Suprapubic skin (tissue), 4 donors: Measurements from ENCODE around the gene POLR1C. TPM values are rescaled to one million over a fixed set of nuclear protein-coding genes. Genes with fewer than 3 reads are reported as not detected.

ENCODE experiments used
- DNase-seq, 2 donors: peaks; one replicate each; pipeline ENCODE4 v3.0.0-alpha.2; 2019; ENCODE audit warnings: low spot score in 2 of 2
- H3K27ac ChIP-seq: fragments of 200-600 bp; sonication (generic); one replicate; pipeline ENCODE4 v1.5.1; 2019
- H3K27me3 ChIP-seq: fragments of 200-600 bp; sonication (generic); one replicate; pipeline ENCODE4 v1.5.1; 2019
- H3K36me3 ChIP-seq: fragments of 200-600 bp; sonication (generic); one replicate; pipeline ENCODE4 v1.5.1; 2019
- H3K4me1 ChIP-seq: fragments of 200-600 bp; sonication (generic); one replicate; pipeline ENCODE4 v1.5.1; 2019
- H3K4me3 ChIP-seq: fragments of 200-600 bp; sonication (generic); one replicate; pipeline ENCODE4 v1.5.1; 2019; ENCODE audit warnings: mild to moderate bottlenecking
- H3K9me3 ChIP-seq: fragments of 200-600 bp; sonication (generic); one replicate; pipeline ENCODE4 v1.5.1; 2019
- EP300 ChIP-seq: sonication (generic); formaldehyde crosslinking; IDR thresholded peaks from one replicate; pipeline ENCODE4 v1.6.1; 2017; ENCODE audit warnings: antibody characterized with exemption
- POLR2A ChIP-seq, 2 donors: fragments of 450-650 bp; IDR thresholded peaks; one replicate each; pipeline ENCODE4 v1.6.1; 2017; ENCODE audit warnings: antibody characterized with exemption in 2 of 2, mild to moderate bottlenecking in 2 of 2, moderate library complexity in 2 of 2
- POLR2AphosphoS5 ChIP-seq, 3 donors: sonication (generic); formaldehyde crosslinking; IDR thresholded peaks; one replicate each; pipeline ENCODE4 v1.6.1; 2017; ENCODE audit warnings: antibody characterized with exemption in 3 of 3
- whole genome bisulfite sequencing: methylation state at CpG from one replicate; pipeline ENCODE4 v1.1.5; 2018; 5-methylcytosine and 5-hydroxymethylcytosine counted together
- total RNA-seq, 4 donors: library from RNA; depleted of rRNA; stranded (reverse); fragments of >200 nt; gene quantifications; one replicate each; pipeline ENCODE4 v1.1.0, GENCODE V29; 2016
- TF ChIP-seq, protein P1 (sequence below), 2 donors: fragments of 200-600 bp in 1 of 2; fragments of 450-650 bp in 1 of 2; sonication (generic) in 1 of 2; IDR thresholded peaks; one replicate each; pipeline ENCODE4 v1.5.1; 2016 to 2019; ENCODE audit warnings: antibody characterized with exemption in 2 of 2, mild to moderate bottlenecking in 1 of 2, moderate library complexity in 1 of 2

Gene POLR1C
- total RNA-seq, 4 donors from 2014 or later, result 31.1 to 44.7 (median 35.6) TPM

GRCh38 chr6:43570876-43571441 lies 54.1 kb downstream of the POLR1C start:
- H3K27ac ChIP-seq, result no peak overlapping the region
- peaks cover 10% of the 10 kb centered on the region for H3K4me1 ChIP-seq
- H3K4me3 ChIP-seq, result no peak overlapping the region
- no peaks in the 10 kb centered on the region for H3K27me3 ChIP-seq
- H3K9me3 ChIP-seq, result no peaks in the 10 kb centered on the region
- peaks cover 51% of the 10 kb centered on the region for H3K36me3 ChIP-seq
- WGBS, result 85% methylated on average over 5 of the region's 5 CpGs
- no peak for TF ChIP-seq POLR2A (IDR thresholded peaks at IDR 0.05)
- TF ChIP-seq POLR2AphosphoS5 (IDR thresholded peaks at IDR 0.05), result no peak
- TF ChIP-seq, protein P1, sequence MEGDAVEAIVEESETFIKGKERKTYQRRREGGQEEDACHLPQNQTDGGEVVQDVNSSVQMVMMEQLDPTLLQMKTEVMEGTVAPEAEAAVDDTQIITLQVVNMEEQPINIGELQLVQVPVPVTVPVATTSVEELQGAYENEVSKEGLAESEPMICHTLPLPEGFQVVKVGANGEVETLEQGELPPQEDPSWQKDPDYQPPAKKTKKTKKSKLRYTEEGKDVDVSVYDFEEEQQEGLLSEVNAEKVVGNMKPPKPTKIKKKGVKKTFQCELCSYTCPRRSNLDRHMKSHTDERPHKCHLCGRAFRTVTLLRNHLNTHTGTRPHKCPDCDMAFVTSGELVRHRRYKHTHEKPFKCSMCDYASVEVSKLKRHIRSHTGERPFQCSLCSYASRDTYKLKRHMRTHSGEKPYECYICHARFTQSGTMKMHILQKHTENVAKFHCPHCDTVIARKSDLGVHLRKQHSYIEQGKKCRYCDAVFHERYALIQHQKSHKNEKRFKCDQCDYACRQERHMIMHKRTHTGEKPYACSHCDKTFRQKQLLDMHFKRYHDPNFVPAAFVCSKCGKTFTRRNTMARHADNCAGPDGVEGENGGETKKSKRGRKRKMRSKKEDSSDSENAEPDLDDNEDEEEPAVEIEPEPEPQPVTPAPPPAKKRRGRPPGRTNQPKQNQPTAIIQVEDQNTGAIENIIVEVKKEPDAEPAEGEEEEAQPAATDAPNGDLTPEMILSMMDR (IDR thresholded peaks at IDR 0.05), result no peak
- no peak for TF ChIP-seq EP300
- no peak for DNase-seq

Other genes starting within 250 kb of the POLR1C start
- gene SLC22A7, start 218.8 kb upstream of the POLR1C start, total RNA-seq, result not detected
- 1 to 10 TPM in 3 of 4 donors, not detected in 1; 2.2 to 3.4 (median 2.6) TPM for gene CRIP3, start 208.3 kb upstream of the POLR1C start, total RNA-seq
- gene ZNF318, start 147.4 kb upstream of the POLR1C start, total RNA-seq, result 10 to 100 TPM; 20.9 to 35.5 (median 24.8) TPM
- gene ABCC10, start 89.5 kb upstream of the POLR1C start, total RNA-seq, result 10 to 100 TPM; 16.1 to 39.1 (median 27.4) TPM
- gene DLK2, start 61.5 kb upstream of the POLR1C start, total RNA-seq, result 10 to 100 TPM; 23.6 to 61.7 (median 32.3) TPM
- 10 to 100 TPM; 17.8 to 32.4 (median 30.6) TPM for gene TJAP1, start 39.5 kb upstream of the POLR1C start, total RNA-seq
- gene LRRC73, start 6.7 kb upstream of the POLR1C start, total RNA-seq, result under 1 TPM in 2 of 4 donors, not detected in 2; 0.34 to 0.42 TPM
- gene YIPF3, start 163 bp upstream of the POLR1C start, total RNA-seq, result 100 to 1,000 TPM in 1 of 4 donors, 10 to 100 TPM in 3; 69.8 to 115 (median 84.6) TPM
- 10 to 100 TPM; 24.1 to 49.8 (median 29.0) TPM for gene XPO5, start 58.9 kb downstream of the POLR1C start, total RNA-seq
- 10 to 100 TPM; 14.2 to 24.3 (median 17.0) TPM for gene POLH, start 59.1 kb downstream of the POLR1C start, total RNA-seq
- 10 to 100 TPM; 23.7 to 67.6 (median 31.5) TPM for gene GTPBP2, start 112.2 kb downstream of the POLR1C start, total RNA-seq
- 10 to 100 TPM; 35.4 to 63.1 (median 49.7) TPM for gene MAD2L1BP, start 118.8 kb downstream of the POLR1C start, total RNA-seq
- under 1 TPM in 2 of 4 donors, not detected in 2; 0.24 to 0.57 TPM for gene RSPH9, start 127.9 kb downstream of the POLR1C start, total RNA-seq
- 10 to 100 TPM; 43.6 to 59.0 (median 48.6) TPM for gene MRPS18A, start 170.7 kb downstream of the POLR1C start, total RNA-seq